Loucy (cell line): ENCODE measurements around the gene OSBPL1A.

Source experiments
- CTCF ChIP-seq: fragments of 200-600 bp; sonication (generic); conservative IDR thresholded peaks from 2 replicates; pipeline ENCODE4 v1.5.1; 2014; ENCODE audit warnings: mild to moderate bottlenecking, antibody characterized with exemption, low read length
- EZH2phosphoT487 ChIP-seq: fragments of 200-600 bp; IDR thresholded peaks from 2 replicates; pipeline ENCODE4 v1.6.1; 2018; ENCODE audit warnings: antibody characterized with exemption, mild to moderate bottlenecking, moderate library complexity, borderline replicate concordance

GRCh38 chr18:24317370-24317769 lies 80.3 kb downstream of the OSBPL1A start:
- no peak for TF ChIP-seq CTCF
- no peak for TF ChIP-seq EZH2phosphoT487
